ENCODE measurements around the gene COX7B2.

- TF ChIP-seq CTCF (IDR thresholded peaks at IDR 0.05) (no peak), POLR2A (IDR thresholded peaks at IDR 0.05) (no peak), EP300 (IDR thresholded peaks at IDR 0.05) (no peak)
These were observed 9.0 kb downstream of the COX7B2 start for GRCh38 chr4:46900082-46900481.

Data from tibial nerve (tissue), 4 donors.